ENCODE results near the gene CLEC2L. TPM values are rescaled to one million over a fixed set of nuclear protein-coding genes. Genes with fewer than 3 reads are reported as not detected.

CLEC2L gene
- total RNA-seq, 1 donor from 2014 or later, result not detected

GRCh38 chr7:139531094-139531493 lies 7.6 kb downstream of the CLEC2L start:
- peaks cover 52% of the 10 kb centered on the region for H3K27me3 Mint-ChIP-seq (ENCODE audit: low read depth, unreplicated experiment)
- no peak overlapping the region for H2AFZ ChIP-seq (ENCODE audit: low read depth, low read length)
- H3K9me3 ChIP-seq (ENCODE audit: insufficient read depth, low read depth, low read length), result no peaks in the 10 kb centered on the region
- H3K4me1 ChIP-seq (ENCODE audit: insufficient read depth, low read length), result peaks cover 9% of the 10 kb centered on the region
- H3K9ac ChIP-seq (ENCODE audit: low read length), result no peak overlapping the region
- H4K20me1 ChIP-seq (ENCODE audit: insufficient read depth, low read length), result no peaks in the 10 kb centered on the region
- no peaks in the 10 kb centered on the region for H3K79me2 ChIP-seq (ENCODE audit: insufficient read depth, low read length)
- H3K36me3 Mint-ChIP-seq (ENCODE audit: low read depth, unreplicated experiment), result no peaks in the 10 kb centered on the region
- peaks cover 7% of the 10 kb centered on the region for H3K4me1 Mint-ChIP-seq (ENCODE audit: low read depth, unreplicated experiment)
- no peak overlapping the region for H3K4me2 ChIP-seq (ENCODE audit: low read length)
- no peak overlapping the region for H3K27ac ChIP-seq (ENCODE audit: low read depth, low read length)
- no peak overlapping the region for H3K27ac Mint-ChIP-seq (ENCODE audit: unreplicated experiment)
- DNase-seq (ENCODE audit: low read depth) (no peak), FAIRE-seq (no peak)
- no peak overlapping the region for H3K4me3 ChIP-seq (ENCODE audit: insufficient read depth, low read depth, low read length)
- H3K36me3 ChIP-seq (ENCODE audit: insufficient read depth, low read length), result no peaks in the 10 kb centered on the region
- H3K9me3 Mint-ChIP-seq (ENCODE audit: unreplicated experiment), result peaks cover 4% of the 10 kb centered on the region
- no peak overlapping the region for H3K4me3 Mint-ChIP-seq (ENCODE audit: unreplicated experiment)
- TF ChIP-seq EZH2 (IDR thresholded peaks at IDR 0.05; ENCODE audit: insufficient read depth, low read length) (no peak), CTCF (IDR thresholded peaks at IDR 0.05; ENCODE audit: insufficient read depth, low read depth, low read length) (no peak)
- H3K27me3 ChIP-seq (ENCODE audit: insufficient read depth, low read length), result peaks cover 8% of the 10 kb centered on the region

GRCh38 chr7:139532636-139533155 lies 9.2 kb downstream of the CLEC2L start:
- Mint-ChIP-seq H3K4me3 (ENCODE audit: unreplicated experiment) (no peak overlapping the region), H3K9me3 (ENCODE audit: unreplicated experiment) (peaks cover 4% of the 10 kb centered on the region), H3K36me3 (ENCODE audit: low read depth, unreplicated experiment) (no peaks in the 10 kb centered on the region), H3K27me3 (ENCODE audit: low read depth, unreplicated experiment) (peaks cover 51% of the 10 kb centered on the region), H3K4me1 (ENCODE audit: low read depth, unreplicated experiment) (peaks cover 4% of the 10 kb centered on the region), H3K27ac (ENCODE audit: unreplicated experiment) (no peak overlapping the region)
- H3K9me3 ChIP-seq (ENCODE audit: insufficient read depth, low read depth, low read length), result no peaks in the 10 kb centered on the region
- peaks cover under 1% of the 10 kb centered on the region for H3K4me1 ChIP-seq (ENCODE audit: insufficient read depth, low read length)
- TF ChIP-seq CTCF (IDR thresholded peaks at IDR 0.05; ENCODE audit: insufficient read depth, low read depth, low read length) (no peak), EZH2 (IDR thresholded peaks at IDR 0.05; ENCODE audit: insufficient read depth, low read length) (no peak)
- no peak overlapping the region for H3K4me2 ChIP-seq (ENCODE audit: low read length)
- no peak overlapping the region for H2AFZ ChIP-seq (ENCODE audit: low read depth, low read length)
- H3K9ac ChIP-seq (ENCODE audit: low read length), result no peak overlapping the region
- H3K27me3 ChIP-seq (ENCODE audit: insufficient read depth, low read length), result peaks cover 8% of the 10 kb centered on the region
- H3K36me3 ChIP-seq (ENCODE audit: insufficient read depth, low read length), result no peaks in the 10 kb centered on the region
- FAIRE-seq, result no peak
- no peak overlapping the region for H3K4me3 ChIP-seq (ENCODE audit: insufficient read depth, low read depth, low read length)
- H3K79me2 ChIP-seq (ENCODE audit: insufficient read depth, low read length), result no peaks in the 10 kb centered on the region
- no peak for DNase-seq (ENCODE audit: low read depth)
- no peak overlapping the region for H3K27ac ChIP-seq (ENCODE audit: low read depth, low read length)
- no peaks in the 10 kb centered on the region for H4K20me1 ChIP-seq (ENCODE audit: insufficient read depth, low read length)

- no peak overlapping the region for H3K27ac Mint-ChIP-seq (ENCODE audit: unreplicated experiment)
- H3K36me3 Mint-ChIP-seq (ENCODE audit: low read depth, unreplicated experiment), result no peaks in the 10 kb centered on the region
- no peak overlapping the region for H3K27ac ChIP-seq (ENCODE audit: low read depth, low read length)
- no peak overlapping the region for H3K4me3 ChIP-seq (ENCODE audit: insufficient read depth, low read depth, low read length)
- no peak overlapping the region for H3K4me3 Mint-ChIP-seq (ENCODE audit: unreplicated experiment)
- no peak overlapping the region for H3K9ac ChIP-seq (ENCODE audit: low read length)
- no peaks in the 10 kb centered on the region for H3K79me2 ChIP-seq (ENCODE audit: insufficient read depth, low read length)
- no peaks in the 10 kb centered on the region for H3K9me3 ChIP-seq (ENCODE audit: insufficient read depth, low read depth, low read length)
- H3K4me1 Mint-ChIP-seq (ENCODE audit: low read depth, unreplicated experiment), result peaks cover 4% of the 10 kb centered on the region
- H2AFZ ChIP-seq (ENCODE audit: low read depth, low read length), result no peak overlapping the region
- H3K27me3 Mint-ChIP-seq (ENCODE audit: low read depth, unreplicated experiment), result peaks cover 49% of the 10 kb centered on the region
- no peak for DNase-seq (ENCODE audit: low read depth)
- peaks cover 8% of the 10 kb centered on the region for H3K27me3 ChIP-seq (ENCODE audit: insufficient read depth, low read length)
- no peak for TF ChIP-seq EZH2 (IDR thresholded peaks at IDR 0.05; ENCODE audit: insufficient read depth, low read length)
- TF ChIP-seq CTCF (IDR thresholded peaks at IDR 0.05; ENCODE audit: insufficient read depth, low read depth, low read length), result no peak
- H3K4me1 ChIP-seq (ENCODE audit: insufficient read depth, low read length), result no peaks in the 10 kb centered on the region
- no peak overlapping the region for H3K4me2 ChIP-seq (ENCODE audit: low read length)
- H3K36me3 ChIP-seq (ENCODE audit: insufficient read depth, low read length), result no peaks in the 10 kb centered on the region
- no peaks in the 10 kb centered on the region for H4K20me1 ChIP-seq (ENCODE audit: insufficient read depth, low read length)
- peaks cover 6% of the 10 kb centered on the region for H3K9me3 Mint-ChIP-seq (ENCODE audit: unreplicated experiment)
- no peak for FAIRE-seq
Observed at GRCh38 chr7:139534096-139534495, 10.6 kb downstream of the CLEC2L start.
